Peyer's patch (tissue), 4 donors: Measurements from ENCODE around the gene ADK.

Source experiments
- POLR2A ChIP-seq, 2 donors: fragments of 450-650 bp; IDR thresholded peaks; one replicate each; pipeline ENCODE4 v1.5.1; 2017; ENCODE audit warnings: antibody characterized with exemption in 2 of 2, mild to moderate bottlenecking in 2 of 2, moderate library complexity in 2 of 2
- TF ChIP-seq, protein P1 (sequence below), 6 experiments: fragments of 450-650 bp in 4 of 6; fragments of 200-600 bp in 2 of 6; sonication (generic) in 1 of 6; IDR thresholded peaks; one replicate each; pipeline ENCODE4 v1.5.1; 2017 to 2019; ENCODE audit warnings: antibody characterized with exemption in 6 of 6, mild to moderate bottlenecking in 3 of 6, moderate library complexity in 1 of 6

DNA sequence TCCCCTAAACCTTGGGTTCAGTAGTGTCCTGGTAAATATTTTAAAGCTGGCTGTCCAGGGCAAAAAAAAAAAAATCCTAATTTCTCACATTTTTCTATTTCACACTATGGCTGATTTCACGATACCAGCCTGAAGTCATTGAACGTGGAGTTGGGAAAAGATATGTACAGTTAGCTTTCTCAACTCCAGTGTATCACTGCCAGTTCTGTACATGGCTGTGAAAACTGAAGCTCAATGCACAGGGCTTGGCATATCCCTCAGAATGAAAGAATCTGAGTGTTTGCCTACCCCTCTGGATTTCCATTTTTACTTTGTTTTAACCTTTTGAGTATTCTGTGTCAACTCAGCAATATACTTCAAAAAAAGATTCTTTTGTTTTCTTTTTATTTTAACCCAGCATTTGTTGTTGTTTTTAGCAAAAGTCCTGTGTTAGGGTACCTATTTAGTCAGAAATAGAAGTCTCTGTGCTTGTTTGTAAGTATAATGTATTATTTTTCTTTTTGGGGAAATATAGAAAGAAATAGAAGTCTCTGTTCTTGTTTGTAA lies 274.5 kb downstream of the ADK start:
- TF ChIP-seq, protein P1, sequence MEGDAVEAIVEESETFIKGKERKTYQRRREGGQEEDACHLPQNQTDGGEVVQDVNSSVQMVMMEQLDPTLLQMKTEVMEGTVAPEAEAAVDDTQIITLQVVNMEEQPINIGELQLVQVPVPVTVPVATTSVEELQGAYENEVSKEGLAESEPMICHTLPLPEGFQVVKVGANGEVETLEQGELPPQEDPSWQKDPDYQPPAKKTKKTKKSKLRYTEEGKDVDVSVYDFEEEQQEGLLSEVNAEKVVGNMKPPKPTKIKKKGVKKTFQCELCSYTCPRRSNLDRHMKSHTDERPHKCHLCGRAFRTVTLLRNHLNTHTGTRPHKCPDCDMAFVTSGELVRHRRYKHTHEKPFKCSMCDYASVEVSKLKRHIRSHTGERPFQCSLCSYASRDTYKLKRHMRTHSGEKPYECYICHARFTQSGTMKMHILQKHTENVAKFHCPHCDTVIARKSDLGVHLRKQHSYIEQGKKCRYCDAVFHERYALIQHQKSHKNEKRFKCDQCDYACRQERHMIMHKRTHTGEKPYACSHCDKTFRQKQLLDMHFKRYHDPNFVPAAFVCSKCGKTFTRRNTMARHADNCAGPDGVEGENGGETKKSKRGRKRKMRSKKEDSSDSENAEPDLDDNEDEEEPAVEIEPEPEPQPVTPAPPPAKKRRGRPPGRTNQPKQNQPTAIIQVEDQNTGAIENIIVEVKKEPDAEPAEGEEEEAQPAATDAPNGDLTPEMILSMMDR (IDR thresholded peaks at IDR 0.05) = no peak
- no peak for TF ChIP-seq POLR2A (IDR thresholded peaks at IDR 0.05)
